Epidermal melanocyte (primary cell): ENCODE data around the gene H2AZ2.
A peak's percentile ranks its signal among the peaks of the same experiment; 100 is the strongest.
"Not testable (repeated sequence)": the region's sequence is repeated elsewhere in the genome, so short reads cannot be mapped to it uniquely, and the experiment has no call there.

Experiments used
- DNase-seq: peaks from one replicate; pipeline ENCODE4 v3.0.0; 2011; ENCODE audit warnings: low spot score; ENCODE audit not compliant: insufficient read length

H2AZ2 gene

DNA sequence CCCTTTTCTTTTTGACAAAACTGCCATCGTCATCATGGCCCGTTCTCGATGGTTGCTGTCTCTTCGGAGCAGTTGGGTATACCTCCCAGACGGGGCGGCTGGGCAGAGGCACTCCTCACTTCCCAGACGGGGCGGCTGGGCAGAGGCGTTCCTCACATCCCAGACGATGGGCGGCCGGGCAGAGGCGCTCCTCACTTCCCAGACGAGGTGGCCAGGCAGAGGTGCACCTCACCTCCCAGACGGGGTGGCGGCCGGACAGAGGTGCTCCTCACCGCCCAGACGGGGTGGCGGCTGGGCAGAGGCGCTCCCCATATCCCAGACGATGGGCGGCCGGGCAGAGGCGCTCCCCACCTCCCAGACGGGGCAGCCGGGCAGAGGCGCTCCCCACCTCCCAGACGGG is 22.9 kb upstream of the H2AZ2 start:
- DNase-seq = not testable (repeated sequence)

DNA sequence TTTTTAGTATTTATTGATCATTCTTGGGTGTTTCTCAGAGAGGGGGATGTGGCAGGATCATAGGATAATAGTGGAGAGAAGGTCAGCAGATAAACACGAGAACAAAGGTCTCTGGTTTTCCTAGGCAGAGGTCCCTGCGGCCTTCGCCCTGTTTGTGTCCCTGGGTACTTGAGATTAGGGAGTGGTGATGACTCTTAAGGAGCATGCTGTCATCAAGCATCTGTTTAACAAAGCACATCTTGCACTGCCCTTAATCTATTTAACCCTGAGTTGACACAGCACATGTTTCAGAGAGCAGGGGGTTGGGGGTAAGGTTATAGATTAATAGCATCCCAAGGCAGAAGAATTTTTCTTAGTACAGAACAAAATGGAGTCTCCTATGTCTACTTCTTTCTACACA is 22.4 kb upstream of the H2AZ2 start:
- not testable (repeated sequence) for DNase-seq

DNA sequence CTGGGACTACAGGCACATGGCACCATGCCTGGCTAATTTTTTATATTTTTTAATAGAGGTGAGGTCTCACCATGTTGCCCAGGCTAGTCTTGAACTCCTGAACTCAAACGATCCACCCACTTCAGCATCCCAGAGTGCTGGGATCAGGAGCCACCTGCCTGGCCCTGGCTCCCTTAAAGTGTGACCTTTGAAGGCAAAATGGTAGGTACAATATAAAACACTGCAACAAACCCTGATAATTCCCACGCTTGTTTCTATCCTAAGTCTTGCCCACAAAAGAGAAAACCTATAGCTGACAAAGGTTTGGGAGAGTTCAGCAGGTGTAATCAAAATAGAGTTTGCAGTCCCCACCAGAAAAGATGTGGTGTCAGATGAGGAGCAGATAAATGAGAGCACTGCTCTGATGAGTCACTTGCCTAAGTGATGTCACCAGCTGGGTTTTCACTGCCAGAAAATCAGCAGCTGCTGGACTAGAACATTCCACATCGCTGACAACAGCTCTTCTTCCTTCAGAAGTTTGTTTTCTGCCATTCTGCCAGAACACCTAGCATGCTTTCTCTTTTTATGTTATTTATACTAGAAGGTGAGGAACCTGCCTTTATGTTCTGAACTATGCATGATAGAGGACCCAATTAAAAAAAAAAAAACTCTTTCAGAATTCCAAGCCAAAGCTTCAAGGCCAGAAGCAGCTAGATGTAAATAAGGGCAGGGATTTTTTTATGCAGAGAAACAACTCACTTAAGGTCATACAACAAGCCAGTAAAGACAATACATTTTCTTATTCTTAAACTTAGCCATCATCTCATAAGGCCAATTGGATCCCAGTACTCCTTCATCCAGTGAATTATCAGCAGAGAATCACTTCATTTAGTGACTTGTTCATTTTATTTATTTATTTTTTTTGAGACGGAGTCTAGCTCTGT is 19.4 kb upstream of the H2AZ2 start:
- DNase-seq = peak; percentile 40

DNA sequence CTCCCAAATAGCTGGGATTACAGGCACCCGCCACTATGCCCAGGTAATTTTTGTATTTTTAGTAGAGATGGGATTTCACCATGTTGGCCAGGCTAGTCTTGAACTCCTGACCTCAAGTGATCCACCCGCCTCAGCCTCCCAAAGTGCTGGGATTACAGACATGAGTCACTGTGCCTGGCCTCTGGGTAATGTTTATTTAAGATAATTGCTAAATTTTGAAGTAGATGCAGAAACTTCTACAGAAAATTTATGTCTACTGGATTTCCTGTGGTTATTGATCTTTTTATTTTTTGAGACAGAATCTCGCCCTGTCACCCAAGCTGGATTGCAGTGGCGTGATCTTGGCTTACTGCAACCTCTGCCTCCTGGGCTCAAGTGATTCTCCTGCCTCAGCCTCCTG is 14.1 kb upstream of the H2AZ2 start:
- not testable (repeated sequence) for DNase-seq

DNA sequence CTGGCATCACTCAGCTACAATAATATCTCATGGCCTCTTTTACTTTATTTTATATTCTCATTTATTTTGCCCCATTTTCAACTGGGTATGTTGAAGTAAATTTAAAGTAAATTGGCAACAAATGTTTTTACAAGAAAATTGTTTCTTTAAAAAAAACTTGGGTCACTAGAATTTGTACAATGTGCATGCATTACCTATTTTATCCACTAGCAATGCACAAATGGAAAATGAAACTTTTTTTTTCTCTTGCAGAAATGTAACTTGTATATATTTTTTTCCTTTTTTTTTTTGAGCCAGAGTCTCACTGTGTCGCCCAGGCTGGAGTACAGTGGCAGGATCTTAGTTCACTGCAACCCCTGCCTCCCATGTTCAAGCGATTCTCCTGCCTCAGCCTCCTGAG is 10.3 kb upstream of the H2AZ2 start:
- no peak for DNase-seq

DNA sequence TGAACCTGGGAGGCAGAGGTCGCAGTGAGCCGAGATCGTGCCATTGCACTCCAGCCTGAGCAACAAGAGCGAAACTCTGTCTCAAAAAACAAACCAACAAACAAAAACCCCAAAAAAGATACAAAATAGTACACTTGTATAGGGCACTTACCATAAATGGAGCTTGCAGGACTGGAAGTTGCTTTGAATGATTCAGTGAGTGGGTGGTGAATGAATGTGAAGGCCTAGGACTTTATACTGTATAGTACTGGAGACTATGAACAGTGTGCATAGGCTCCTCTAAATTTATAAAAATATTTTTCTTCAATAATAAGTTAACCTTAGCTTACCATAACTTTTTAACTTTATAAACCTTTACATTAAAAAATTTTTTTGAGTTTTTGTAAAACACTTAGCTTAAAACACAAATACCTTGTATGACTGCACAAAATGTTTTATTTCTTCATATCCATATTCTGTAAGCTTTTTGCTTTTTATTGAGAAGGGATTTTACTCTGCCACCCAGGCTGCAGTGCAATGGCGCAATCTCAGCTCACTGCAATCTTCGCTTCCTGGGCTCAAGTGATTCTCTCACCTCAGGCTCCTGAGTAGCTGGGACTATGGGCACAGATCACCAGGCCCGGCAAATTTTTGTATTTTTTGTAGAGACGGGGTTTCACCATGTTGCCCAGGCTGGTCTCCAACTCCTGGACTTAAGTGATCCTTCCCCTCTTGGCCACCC is 6.9 kb upstream of the H2AZ2 start:
- no peak for DNase-seq

DNA sequence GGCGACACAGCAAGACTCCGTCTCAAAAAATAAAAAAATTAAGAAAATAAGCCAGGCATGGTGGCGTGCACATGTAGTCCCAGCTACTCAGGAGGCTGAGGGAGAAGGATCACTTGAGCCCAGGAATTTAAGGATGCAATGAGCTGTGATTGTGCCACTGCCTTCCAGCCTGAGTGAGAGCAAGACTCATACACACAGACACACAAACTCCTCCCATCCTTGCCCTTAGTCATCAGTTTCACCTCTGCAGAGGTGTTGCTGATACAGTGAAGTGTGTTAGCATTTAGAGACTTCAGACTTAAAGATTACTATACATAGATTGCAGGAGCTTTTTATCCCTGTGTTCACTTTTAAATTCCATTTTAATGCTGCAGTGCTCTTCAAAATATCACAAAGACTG is 5.5 kb upstream of the H2AZ2 start:
- no peak for DNase-seq

DNA sequence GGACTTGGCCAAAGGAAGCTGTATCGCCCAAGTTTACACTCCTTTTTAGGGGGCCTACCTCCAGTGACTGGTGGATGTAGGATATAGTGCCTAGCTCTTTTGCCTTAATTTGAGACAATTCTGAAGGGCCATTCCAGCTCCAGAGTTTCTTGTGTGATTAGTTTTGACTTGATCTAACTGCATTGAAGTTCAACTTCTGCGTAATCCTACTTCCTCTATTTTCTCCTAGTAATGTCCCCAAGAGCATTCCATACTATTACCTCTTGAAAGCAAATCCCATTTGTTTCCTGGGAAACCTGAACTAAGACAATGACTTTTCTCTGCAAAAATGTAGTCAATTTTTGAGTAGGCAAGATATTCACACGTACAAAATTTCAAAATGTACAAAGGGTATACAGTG is 4.7 kb upstream of the H2AZ2 start:
- DNase-seq = no peak

DNA sequence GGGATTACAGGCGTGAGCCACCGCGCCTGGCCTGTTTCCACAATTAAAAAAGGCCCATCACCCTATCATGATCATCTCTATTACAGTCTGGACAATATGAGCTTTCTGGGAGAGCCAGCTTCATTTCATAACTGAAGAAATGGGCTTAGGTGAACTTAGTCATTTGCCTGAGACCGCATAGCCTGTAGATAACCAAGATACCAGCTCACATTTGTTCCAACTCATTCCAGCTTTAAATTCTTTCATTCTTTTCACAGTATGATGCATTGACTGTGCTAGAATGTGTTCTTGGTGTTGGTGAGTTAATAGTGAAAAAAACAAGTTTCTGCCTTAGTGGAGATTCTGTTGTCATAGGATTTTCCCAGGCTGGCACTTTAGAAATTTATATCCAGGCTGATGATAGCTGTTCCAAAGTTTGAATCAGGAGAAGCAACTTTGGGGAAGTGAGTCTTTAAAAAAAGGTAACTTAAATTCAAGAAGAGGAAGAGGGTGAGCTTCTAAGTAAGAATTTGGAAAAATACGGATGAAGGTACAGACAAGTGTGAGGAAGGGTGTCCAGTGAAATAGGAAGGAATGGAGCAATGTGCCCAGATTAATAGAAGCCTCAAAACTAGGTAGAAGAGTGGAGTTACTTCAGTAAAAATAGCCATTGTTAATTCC is 2.1 kb upstream of the H2AZ2 start:
- no peak for DNase-seq

DNA sequence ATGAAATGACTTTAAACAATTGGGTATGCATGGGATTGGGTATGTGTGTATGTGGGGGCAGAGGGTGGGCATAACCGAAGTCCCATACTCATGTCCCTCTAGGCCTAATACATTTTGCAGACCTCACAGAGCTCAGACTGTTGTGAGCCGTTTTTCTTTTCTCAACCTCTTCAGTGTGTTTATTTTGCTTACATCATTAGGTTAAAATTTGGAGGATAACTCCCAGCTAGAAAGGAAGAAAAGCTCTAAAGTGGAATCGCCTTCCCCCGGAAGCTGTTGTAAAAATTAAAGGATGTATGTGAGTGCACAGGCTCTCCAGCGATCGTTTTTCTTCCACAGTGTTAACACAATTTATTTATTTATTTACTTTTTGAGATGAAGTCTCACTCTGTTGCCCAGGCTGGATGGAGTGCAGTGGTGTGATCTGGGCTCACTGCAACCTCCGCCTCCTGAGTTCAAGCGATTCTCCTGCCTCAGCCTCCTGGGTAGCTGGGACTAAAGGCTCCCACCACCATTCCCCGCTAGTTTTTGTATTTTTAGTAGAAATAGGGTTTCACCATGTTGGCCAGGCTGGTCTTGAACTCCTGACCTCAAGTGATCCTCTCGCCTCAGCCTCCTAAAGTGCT is 1.5 kb upstream of the H2AZ2 start:
- no peak for DNase-seq

DNA sequence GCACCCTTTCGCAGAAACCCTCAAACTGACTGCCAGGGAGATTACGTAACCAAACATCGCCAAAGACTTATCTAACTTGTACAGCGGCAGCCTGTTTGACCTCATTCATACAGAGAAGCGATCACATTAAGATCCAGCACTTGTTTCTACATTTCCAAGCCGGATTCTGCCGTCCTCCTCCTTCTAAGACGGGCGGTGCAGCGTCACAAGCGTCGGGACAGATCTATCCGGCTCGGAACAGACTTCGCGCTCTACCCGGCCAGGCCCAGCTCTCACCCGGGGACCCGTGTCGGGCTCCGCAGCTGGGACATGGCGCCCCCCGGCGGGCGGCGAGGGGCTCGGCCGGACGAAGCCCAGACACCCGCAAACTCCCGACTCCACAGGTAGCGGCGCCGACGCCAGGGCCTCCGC is 373 bp downstream of the H2AZ2 start:
- DNase-seq = peak; percentile 82

DNA sequence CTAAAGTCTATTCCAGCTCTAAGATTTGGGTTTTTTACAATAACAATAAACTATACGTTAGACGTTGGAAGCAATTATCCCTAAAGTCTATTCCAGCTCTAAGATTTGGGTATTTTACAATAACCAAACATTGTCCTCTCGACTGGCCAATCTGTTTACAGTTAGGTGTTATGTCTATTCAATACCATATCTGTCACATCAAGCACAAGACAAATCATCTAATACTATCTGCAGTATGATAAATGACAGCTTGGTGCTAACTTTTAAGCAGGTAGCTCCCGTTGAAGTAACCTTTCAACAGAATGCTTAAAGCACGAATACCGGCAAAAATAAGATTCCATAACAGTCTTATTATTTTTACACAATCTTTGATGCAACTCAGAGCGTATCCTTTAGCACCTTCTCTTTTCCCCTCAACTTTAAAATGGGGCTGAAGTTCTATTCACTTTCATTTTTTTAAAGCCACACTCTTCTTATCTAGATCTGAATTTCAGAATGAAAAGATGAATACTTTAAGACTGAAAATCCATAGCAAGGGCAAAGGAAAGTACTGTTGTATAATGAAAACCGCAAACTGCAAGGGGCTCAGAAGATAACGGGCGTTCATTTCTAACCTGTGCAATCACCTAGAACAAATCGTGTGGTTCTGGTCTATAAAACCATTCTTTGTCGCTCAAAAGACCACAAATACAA is 925 bp downstream of the H2AZ2 start:
- DNase-seq = no peak

DNA sequence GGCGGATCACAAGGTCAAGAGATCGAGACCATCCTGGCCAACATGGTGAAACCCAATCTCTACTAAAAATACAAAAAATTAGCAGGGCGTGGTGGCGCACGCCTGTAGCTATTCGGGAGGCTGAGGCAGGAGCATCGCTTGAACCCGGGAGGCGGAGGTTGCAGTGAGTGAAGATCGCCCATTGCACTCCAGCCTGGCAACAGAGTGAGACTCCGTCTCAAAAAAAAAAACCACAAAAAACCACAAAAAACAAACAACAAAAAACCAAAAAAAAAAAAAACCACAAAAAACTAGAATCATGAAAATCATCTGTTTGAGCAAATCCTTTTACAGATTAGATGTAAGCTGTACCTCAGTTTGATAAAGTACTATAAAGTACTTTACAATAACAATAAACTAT is 1.5 kb downstream of the H2AZ2 start:
- not testable (repeated sequence) for DNase-seq

DNA sequence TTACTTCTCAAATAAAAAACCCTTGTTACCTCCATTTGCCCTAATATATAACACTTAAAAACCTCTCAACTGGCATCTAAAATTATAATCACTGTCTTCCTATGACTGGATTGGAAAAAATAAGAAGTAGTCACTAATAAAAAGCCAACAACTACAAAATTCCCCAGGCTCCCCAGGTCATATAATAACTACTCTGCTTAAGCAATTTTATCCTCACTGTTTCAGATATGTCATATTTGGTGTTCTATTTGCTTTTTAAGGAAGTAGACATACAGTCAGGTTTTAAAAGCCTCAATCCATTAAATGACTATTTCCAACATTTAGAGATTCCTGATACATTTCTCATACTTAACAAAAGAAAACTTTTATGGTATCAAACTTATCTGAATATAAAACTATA is 2.4 kb downstream of the H2AZ2 start:
- no peak for DNase-seq

DNA sequence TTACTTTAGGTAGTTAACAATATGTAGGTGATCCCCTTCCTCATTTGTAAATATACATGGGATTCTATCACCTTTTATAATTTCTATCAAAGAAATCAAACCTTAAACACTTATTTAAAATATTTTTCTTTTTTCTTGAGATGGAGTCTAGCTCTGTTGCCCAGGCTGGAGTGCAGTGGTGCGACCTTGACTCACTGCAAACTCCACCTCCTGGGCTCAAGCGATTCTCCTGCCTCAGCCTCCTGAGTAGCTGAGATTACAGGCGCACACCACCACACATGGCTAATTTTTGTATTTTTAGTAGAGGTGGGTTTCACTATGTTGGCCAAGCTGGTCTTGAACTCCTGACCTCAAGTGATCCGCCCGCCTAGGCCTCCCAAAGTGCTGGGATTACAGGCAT is 4.4 kb downstream of the H2AZ2 start:
- DNase-seq = not testable (repeated sequence)

DNA sequence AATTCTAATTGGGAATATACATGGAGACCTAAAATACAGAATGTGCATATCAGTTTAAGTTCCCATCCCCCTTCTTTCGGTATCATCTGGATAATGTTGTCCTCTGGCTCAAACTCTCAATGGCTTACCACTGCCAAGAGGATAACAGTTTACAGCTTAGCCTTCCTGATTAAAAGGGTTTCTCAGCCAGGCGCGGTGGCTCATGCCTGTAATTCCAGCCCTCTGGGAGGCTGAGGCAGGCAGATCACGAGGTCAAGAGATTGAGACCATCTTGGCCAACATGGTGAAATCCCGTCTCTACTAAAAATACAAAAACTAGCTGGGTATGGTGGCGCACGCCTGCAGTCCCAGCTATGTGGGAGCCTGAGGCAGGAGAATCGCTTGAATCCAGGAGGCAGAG is 5.2 kb downstream of the H2AZ2 start:
- not testable (repeated sequence) for DNase-seq

DNA sequence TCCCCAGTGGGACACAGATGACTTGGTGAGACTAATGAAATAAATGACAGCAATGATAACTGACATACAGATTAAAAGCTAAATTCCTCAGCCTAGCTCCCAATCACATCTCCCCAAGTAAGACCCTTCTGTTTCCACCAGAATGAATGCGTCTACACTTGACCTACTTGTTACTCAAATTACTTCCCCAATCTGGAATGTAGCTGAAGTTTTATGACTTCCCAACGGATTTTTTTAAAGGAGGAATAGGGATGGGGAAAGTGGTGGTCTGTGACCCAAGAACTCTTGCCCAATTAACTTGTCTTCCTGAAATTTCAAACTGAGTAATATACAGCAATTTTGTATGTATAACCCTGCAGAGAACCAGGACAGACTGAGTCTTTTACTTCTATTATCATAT is 9.1 kb downstream of the H2AZ2 start:
- no peak for DNase-seq

DNA sequence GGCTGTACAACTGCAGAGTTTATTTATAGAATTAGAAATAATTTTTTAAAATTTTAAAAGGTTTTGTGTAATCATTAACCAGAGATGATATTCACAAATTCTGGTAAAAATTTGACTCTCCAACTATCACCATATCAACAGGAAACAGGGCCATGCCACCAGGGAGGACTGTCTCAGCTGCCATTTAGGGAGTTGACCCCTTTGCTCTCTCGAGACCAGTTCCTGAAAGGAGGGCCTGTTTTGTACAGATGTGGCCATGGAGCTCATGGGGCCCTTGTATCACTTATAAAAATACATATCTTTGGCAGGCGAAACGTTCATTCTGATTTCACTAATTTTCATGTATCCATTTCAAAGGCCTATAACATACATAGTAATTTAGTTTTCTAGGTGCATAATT is 20.3 kb downstream of the H2AZ2 start:
- DNase-seq = no peak

DNA sequence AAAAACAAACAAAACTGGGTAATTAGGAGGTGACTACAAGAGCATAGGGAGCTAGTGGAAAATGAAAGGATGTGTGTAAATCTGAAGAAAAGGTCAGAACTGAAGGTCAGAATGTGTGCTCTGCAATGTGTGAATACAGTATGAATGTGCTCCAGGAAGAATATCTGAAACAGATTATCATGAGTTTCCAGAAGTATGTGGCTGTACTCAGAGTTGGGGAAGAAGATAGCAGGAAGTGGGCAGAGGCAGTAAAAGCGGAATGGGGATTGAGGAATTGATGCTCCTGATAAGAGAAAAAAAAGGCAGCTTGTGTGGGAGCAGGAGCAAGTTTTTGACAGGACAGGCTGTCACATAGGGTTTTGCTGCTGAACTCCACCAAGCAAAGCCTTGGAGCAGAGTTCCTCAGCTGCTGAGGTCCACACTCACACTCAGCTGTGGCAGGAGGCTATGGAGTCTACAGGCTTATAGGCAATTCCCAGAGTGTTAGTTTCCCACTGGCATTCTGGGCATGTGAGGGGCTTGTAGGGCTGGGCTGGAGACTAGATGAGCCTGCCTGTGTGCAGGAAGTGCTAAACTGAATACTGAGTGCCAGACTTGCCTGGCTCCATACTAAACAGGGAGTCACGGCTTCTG is 22.9 kb downstream of the H2AZ2 start:
- no peak for DNase-seq

DNA sequence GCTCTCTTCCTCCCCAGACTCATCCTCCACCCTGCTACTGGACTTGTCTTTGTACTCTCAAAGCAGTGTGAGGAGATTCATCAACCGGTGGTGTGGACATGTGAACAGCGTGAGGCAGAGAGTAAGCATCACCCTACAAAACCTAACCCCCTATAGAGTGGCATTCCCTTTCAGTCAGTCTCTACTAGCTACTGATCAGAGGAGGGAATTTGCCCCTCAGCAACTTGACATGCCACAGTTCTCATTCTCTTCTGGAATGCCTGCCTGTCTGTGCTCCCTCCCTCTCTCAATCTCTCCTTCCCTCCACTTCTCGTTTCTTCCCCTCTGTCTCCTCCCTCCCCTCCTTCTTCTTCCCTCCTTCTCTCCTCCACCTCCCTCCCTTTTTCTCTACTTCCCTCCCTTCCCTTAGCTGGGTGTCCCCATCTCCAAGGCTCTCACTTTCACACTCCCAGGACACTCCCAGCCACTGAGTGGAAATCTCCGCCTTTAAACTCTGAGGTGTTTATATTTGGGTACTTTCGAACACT is 24.6 kb downstream of the H2AZ2 start:
- DNase-seq = no peak
